Suprapubic skin (tissue), 3 donors: ENCODE data around the gene TATDN3.

Experiments
- EP300 ChIP-seq: sonication (generic); formaldehyde crosslinking; IDR thresholded peaks from one replicate; pipeline ENCODE4 v1.6.1; 2017; ENCODE audit warnings: antibody characterized with exemption
- POLR2A ChIP-seq, 2 donors: fragments of 450-650 bp; IDR thresholded peaks; one replicate each; pipeline ENCODE4 v1.6.1; 2017; ENCODE audit warnings: antibody characterized with exemption in 2 of 2, mild to moderate bottlenecking in 2 of 2, moderate library complexity in 2 of 2
- TF ChIP-seq, protein P1 (sequence below), 2 donors: fragments of 200-600 bp in 1 of 2; fragments of 450-650 bp in 1 of 2; sonication (generic) in 1 of 2; IDR thresholded peaks; one replicate each; pipeline ENCODE4 v1.5.1; 2016 to 2019; ENCODE audit warnings: antibody characterized with exemption in 2 of 2, mild to moderate bottlenecking in 1 of 2, moderate library complexity in 1 of 2

GRCh38 chr1:212783976-212784375 is 7.7 kb upstream of the TATDN3 start:
- TF ChIP-seq, protein P1, sequence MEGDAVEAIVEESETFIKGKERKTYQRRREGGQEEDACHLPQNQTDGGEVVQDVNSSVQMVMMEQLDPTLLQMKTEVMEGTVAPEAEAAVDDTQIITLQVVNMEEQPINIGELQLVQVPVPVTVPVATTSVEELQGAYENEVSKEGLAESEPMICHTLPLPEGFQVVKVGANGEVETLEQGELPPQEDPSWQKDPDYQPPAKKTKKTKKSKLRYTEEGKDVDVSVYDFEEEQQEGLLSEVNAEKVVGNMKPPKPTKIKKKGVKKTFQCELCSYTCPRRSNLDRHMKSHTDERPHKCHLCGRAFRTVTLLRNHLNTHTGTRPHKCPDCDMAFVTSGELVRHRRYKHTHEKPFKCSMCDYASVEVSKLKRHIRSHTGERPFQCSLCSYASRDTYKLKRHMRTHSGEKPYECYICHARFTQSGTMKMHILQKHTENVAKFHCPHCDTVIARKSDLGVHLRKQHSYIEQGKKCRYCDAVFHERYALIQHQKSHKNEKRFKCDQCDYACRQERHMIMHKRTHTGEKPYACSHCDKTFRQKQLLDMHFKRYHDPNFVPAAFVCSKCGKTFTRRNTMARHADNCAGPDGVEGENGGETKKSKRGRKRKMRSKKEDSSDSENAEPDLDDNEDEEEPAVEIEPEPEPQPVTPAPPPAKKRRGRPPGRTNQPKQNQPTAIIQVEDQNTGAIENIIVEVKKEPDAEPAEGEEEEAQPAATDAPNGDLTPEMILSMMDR (IDR thresholded peaks at IDR 0.05): no peak
- TF ChIP-seq POLR2A (IDR thresholded peaks at IDR 0.05) (no peak), EP300 (no peak)
